ENCODE results near the gene LAMB2.

DNA sequence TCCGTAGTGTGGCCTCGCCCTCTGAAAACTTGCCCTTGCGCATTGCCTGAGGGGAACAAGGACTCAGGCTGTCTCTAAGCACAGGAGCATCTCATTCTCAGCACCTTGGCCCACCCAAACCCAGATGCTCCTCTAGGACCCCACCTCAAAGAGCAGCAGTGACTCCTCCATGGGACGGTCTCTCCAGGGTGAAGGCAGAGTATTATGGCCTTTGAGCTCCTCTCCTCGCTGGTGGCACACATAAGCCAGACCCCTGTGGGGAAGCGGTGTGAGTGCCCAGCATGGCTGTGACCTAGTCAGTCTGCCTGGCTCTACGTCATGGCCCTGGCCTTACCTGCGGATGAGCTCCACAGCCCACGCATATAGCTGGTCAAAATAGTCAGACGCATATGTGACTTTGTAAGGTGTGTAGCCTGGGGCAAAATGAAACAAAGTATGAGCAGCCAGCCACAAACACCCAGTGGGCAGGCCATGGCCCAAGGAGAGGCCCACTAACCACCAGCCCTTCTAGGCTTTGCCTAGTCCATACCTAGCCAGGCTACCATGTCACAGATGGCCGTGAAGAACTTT lies 32.7 kb downstream of the LAMB2 start:
- TF ChIP-seq, protein P1, sequence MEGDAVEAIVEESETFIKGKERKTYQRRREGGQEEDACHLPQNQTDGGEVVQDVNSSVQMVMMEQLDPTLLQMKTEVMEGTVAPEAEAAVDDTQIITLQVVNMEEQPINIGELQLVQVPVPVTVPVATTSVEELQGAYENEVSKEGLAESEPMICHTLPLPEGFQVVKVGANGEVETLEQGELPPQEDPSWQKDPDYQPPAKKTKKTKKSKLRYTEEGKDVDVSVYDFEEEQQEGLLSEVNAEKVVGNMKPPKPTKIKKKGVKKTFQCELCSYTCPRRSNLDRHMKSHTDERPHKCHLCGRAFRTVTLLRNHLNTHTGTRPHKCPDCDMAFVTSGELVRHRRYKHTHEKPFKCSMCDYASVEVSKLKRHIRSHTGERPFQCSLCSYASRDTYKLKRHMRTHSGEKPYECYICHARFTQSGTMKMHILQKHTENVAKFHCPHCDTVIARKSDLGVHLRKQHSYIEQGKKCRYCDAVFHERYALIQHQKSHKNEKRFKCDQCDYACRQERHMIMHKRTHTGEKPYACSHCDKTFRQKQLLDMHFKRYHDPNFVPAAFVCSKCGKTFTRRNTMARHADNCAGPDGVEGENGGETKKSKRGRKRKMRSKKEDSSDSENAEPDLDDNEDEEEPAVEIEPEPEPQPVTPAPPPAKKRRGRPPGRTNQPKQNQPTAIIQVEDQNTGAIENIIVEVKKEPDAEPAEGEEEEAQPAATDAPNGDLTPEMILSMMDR (IDR thresholded peaks at IDR 0.05) = no peak
- no peak for TF ChIP-seq POLR2A (IDR thresholded peaks at IDR 0.05)

All from thyroid gland (tissue), 4 donors.